Natural killer cell (primary cell): ENCODE results near the gene HOXB5. TPM values are rescaled to one million over a fixed set of nuclear protein-coding genes. Genes with fewer than 3 reads are reported as not detected.

Experiments used
- ATAC-seq, 3 donors: fragments of 150-1000 bp in 2 of 3; fragments of 200-7000 bp in 1 of 3; cut with Tn5 transposase; 1 replicate in 1 of 3; 2 replicates in 2 of 3; pipeline ENCODE4 v1.10.0; 2021; ENCODE audit warnings: mild to moderate bottlenecking in 2 of 3, moderate library complexity in 2 of 3
- DNase-seq, 2 donors: peaks; one replicate each; pipeline versions ENCODE4 v3.0.0 to v3.0.0-alpha.2; 2013 to 2021; ENCODE audit warnings: mixed read lengths in 1 of 2
- H3K27ac ChIP-seq: one replicate; pipeline ENCODE4 v1.5.1; 2013; ENCODE audit warnings: mild to moderate bottlenecking, low read length
- H3K27me3 ChIP-seq: one replicate; pipeline ENCODE4 v1.6.1; 2013; ENCODE audit warnings: low read length; ENCODE audit not compliant: control insufficient read depth, insufficient read depth
- H3K36me3 ChIP-seq: one replicate; pipeline ENCODE4 v1.6.1; 2013; ENCODE audit warnings: low read length; ENCODE audit not compliant: control insufficient read depth, insufficient read depth
- H3K4me1 ChIP-seq: one replicate; pipeline ENCODE4 v1.6.1; 2013; ENCODE audit warnings: low read length; ENCODE audit not compliant: control insufficient read depth, insufficient read depth
- H3K4me3 ChIP-seq: one replicate; pipeline ENCODE4 v1.5.1; 2013; ENCODE audit warnings: low read length
- H3K9me3 ChIP-seq: one replicate; pipeline ENCODE4 v1.6.1; 2013; ENCODE audit warnings: low read length; ENCODE audit not compliant: control insufficient read depth, insufficient read depth
- H3K27ac Mint-ChIP-seq, 2 donors: one replicate each; pipeline ENCODE4 v1.8.0; 2022; ENCODE audit warnings: mild to moderate bottlenecking in 2 of 2, mixed read lengths in 2 of 2, moderate library complexity in 1 of 2
- H3K27me3 Mint-ChIP-seq, 2 donors: one replicate each; pipeline ENCODE4 v1.8.0; 2022; ENCODE audit warnings: low read depth in 2 of 2, mixed read lengths in 2 of 2
- H3K36me3 Mint-ChIP-seq: one replicate; pipeline ENCODE4 v1.8.0; 2022; ENCODE audit warnings: mixed read lengths
- H3K4me1 Mint-ChIP-seq, 2 donors: one replicate each; pipeline ENCODE4 v1.8.0; 2022; ENCODE audit warnings: mixed read lengths in 2 of 2
- H3K4me3 Mint-ChIP-seq: one replicate; pipeline ENCODE4 v1.8.0; 2022; ENCODE audit warnings: mild to moderate bottlenecking, moderate library complexity, mixed read lengths
- H3K9me3 Mint-ChIP-seq, 2 donors: one replicate each; pipeline ENCODE4 v1.8.0; 2022; ENCODE audit warnings: mixed read lengths in 2 of 2
- CTCF ChIP-seq: fragments of 200-600 bp; IDR thresholded peaks from one replicate; pipeline ENCODE4 v1.8.0; 2022; ENCODE audit warnings: antibody characterized with exemption
- WGBS: methylation state at CpG from one replicate; pipeline ENCODE4 v1.1.7; 2013; ENCODE audit warnings: missing lambda C conversion rate; ENCODE audit not compliant: insufficient coverage; 5-methylcytosine and 5-hydroxymethylcytosine counted together
- intact Hi-C: fragments of 100-400 bp; cut with micrococcal nuclease; formaldehyde crosslinking; loops from one replicate; pipeline ENCODE4 v1.14.2; 2022
- total RNA-seq, 4 donors: library from RNA; stranded (reverse); fragments of 120-200 nt in 1 of 4; gene quantifications; one replicate each; pipeline versions ENCODE4 v1.2.3 to v1.2.4, GENCODE V29; 2013 to 2022

Gene HOXB5
- total RNA-seq, 3 donors from 2014 or later (not counting 1 experiment from before 2014, with no cell fraction given): not detected

GRCh38 chr17:48567646-48568354 lies 25.8 kb downstream of the HOXB5 start:
- no peak for ATAC-seq
- H3K9me3 Mint-ChIP-seq: no peaks in the 10 kb centered on the region
- H3K9me3 ChIP-seq: no peaks in the 10 kb centered on the region
- H3K27ac Mint-ChIP-seq: no peak overlapping the region
- TF ChIP-seq CTCF: no peak
- H3K36me3 Mint-ChIP-seq: no peaks in the 10 kb centered on the region
- no peaks in the 10 kb centered on the region for H3K36me3 ChIP-seq
- DNase-seq: no peak
- H3K4me3 ChIP-seq: no peak overlapping the region
- H3K4me1 ChIP-seq: peaks cover 5% of the 10 kb centered on the region
- 90% methylated on average over 2 of the region's 2 CpGs for WGBS
- intact Hi-C loops: no loop called here
- peaks cover 0 to 10% of the 10 kb centered on the region in 2 donors for H3K27me3 Mint-ChIP-seq
- no peaks in the 10 kb centered on the region for H3K27me3 ChIP-seq
- no peak overlapping the region for H3K27ac ChIP-seq
- no peak overlapping the region for H3K4me3 Mint-ChIP-seq
- H3K4me1 Mint-ChIP-seq: peaks cover 4 to 14% of the 10 kb centered on the region in 2 donors

- no peak for ATAC-seq
- no peaks in the 10 kb centered on the region for H3K9me3 ChIP-seq
- no peak overlapping the region for H3K4me3 ChIP-seq
- Mint-ChIP-seq H3K4me3 (no peak overlapping the region), H3K27me3 (peaks cover 0 to 10% of the 10 kb centered on the region in 2 donors), H3K36me3 (no peaks in the 10 kb centered on the region), H3K4me1 (peaks cover 2 to 16% of the 10 kb centered on the region in 2 donors), H3K27ac (no peak overlapping the region), H3K9me3 (no peaks in the 10 kb centered on the region)
- TF ChIP-seq CTCF: no peak
- H3K4me1 ChIP-seq: peaks cover 5% of the 10 kb centered on the region
- H3K27me3 ChIP-seq: no peaks in the 10 kb centered on the region
- intact Hi-C loops: no loop called here
- no peak for DNase-seq
- H3K36me3 ChIP-seq: no peaks in the 10 kb centered on the region
- no peak overlapping the region for H3K27ac ChIP-seq
- WGBS: 74% methylated on average over 6 of the region's 6 CpGs
Measured at GRCh38 chr17:48567209-48567608, 26.4 kb downstream of the HOXB5 start.

GRCh38 chr17:48566717-48567116 lies 26.9 kb downstream of the HOXB5 start:
- Histone ChIP-seq H3K4me3 (no peak overlapping the region), H3K4me1 (peaks cover 10% of the 10 kb centered on the region), H3K36me3 (no peaks in the 10 kb centered on the region), H3K9me3 (no peaks in the 10 kb centered on the region), H3K27ac (no peak overlapping the region), H3K27me3 (no peaks in the 10 kb centered on the region)
- Mint-ChIP-seq H3K36me3 (no peaks in the 10 kb centered on the region), H3K27ac (no peak overlapping the region), H3K27me3 (peaks cover 0 to 10% of the 10 kb centered on the region in 2 donors), H3K4me1 (peaks cover 7 to 17% of the 10 kb centered on the region in 2 donors), H3K9me3 (no peaks in the 10 kb centered on the region), H3K4me3 (no peak overlapping the region)
- intact Hi-C loops: no loop called here
- no peak for DNase-seq
- TF ChIP-seq CTCF: no peak
- WGBS: no CpG with 5 or more reads among the region's 2 CpGs
- ATAC-seq: no peak
